ENCODE results near the gene TLE3.

DNA sequence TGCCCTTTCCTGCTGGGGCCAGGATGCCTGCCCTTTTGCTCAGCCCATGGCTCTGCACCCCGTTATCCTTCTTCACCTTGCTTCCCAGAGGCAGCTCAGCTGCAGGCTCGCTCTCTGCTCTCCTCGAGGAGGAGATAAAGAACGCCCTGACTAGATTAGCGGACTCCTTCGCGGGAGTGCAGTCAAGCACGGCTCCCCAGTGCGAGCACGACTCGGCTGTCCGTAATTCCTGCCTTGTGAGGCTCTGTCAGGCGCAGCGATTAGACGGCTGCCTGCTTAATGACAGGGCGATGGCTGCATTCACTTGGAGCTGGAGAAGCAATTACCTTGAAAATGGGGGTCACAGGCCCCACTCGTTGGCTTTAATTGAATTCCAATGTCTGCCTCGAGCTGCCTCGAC is 25.9 kb downstream of the TLE3 start:
- TF ChIP-seq POLR2A (IDR thresholded peaks at IDR 0.05): no peak
- TF ChIP-seq, protein P1, sequence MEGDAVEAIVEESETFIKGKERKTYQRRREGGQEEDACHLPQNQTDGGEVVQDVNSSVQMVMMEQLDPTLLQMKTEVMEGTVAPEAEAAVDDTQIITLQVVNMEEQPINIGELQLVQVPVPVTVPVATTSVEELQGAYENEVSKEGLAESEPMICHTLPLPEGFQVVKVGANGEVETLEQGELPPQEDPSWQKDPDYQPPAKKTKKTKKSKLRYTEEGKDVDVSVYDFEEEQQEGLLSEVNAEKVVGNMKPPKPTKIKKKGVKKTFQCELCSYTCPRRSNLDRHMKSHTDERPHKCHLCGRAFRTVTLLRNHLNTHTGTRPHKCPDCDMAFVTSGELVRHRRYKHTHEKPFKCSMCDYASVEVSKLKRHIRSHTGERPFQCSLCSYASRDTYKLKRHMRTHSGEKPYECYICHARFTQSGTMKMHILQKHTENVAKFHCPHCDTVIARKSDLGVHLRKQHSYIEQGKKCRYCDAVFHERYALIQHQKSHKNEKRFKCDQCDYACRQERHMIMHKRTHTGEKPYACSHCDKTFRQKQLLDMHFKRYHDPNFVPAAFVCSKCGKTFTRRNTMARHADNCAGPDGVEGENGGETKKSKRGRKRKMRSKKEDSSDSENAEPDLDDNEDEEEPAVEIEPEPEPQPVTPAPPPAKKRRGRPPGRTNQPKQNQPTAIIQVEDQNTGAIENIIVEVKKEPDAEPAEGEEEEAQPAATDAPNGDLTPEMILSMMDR (IDR thresholded peaks at IDR 0.05): no peak

All from prostate gland (tissue), 2 donors.